ENCODE data around the gene RBMS3. TPM values are rescaled to one million over a fixed set of nuclear protein-coding genes. Genes with fewer than 3 reads are reported as not detected.

Gene RBMS3
- total RNA-seq, 1 experiment from 2014 or later: 0.42 TPM

GRCh38 chr3:29912600-29913288 lies 631.9 kb downstream of the RBMS3 start:
- H3K4me1 ChIP-seq (ENCODE audit: control insufficient read depth in 1 of 2, insufficient read depth in 2 of 2, low read length in 2 of 2): peaks cover 0 to 3% of the 10 kb centered on the region in 2 experiments; a peak in 1 of 4 replicates
- ChIA-PET RAD21 (ENCODE audit: low non-redundant PET in 1 of 2, low total read pairs in 2 of 2, uncharacterized antibody in 2 of 2, unreplicated experiment in 2 of 2) (no interaction called here), CTCF (no interaction called here), POLR2A (no interaction called here)
- ATAC-seq (no peak), DNase-seq (ENCODE audit: low read depth, low spot score) (no peak)
- no peaks in the 10 kb centered on the region for H3K9me3 ChIP-seq (ENCODE audit: control insufficient read depth in 1 of 2, insufficient read depth in 1 of 2, low read depth in 1 of 2, low read length in 2 of 2)
- no peak overlapping the region for H3K27ac ChIP-seq (ENCODE audit: low read depth, low read length)
- no peak overlapping the region for H2AFZ ChIP-seq (ENCODE audit: low read depth, low read length, poor library complexity, severe bottlenecking)
- TF ChIP-seq, protein P1, sequence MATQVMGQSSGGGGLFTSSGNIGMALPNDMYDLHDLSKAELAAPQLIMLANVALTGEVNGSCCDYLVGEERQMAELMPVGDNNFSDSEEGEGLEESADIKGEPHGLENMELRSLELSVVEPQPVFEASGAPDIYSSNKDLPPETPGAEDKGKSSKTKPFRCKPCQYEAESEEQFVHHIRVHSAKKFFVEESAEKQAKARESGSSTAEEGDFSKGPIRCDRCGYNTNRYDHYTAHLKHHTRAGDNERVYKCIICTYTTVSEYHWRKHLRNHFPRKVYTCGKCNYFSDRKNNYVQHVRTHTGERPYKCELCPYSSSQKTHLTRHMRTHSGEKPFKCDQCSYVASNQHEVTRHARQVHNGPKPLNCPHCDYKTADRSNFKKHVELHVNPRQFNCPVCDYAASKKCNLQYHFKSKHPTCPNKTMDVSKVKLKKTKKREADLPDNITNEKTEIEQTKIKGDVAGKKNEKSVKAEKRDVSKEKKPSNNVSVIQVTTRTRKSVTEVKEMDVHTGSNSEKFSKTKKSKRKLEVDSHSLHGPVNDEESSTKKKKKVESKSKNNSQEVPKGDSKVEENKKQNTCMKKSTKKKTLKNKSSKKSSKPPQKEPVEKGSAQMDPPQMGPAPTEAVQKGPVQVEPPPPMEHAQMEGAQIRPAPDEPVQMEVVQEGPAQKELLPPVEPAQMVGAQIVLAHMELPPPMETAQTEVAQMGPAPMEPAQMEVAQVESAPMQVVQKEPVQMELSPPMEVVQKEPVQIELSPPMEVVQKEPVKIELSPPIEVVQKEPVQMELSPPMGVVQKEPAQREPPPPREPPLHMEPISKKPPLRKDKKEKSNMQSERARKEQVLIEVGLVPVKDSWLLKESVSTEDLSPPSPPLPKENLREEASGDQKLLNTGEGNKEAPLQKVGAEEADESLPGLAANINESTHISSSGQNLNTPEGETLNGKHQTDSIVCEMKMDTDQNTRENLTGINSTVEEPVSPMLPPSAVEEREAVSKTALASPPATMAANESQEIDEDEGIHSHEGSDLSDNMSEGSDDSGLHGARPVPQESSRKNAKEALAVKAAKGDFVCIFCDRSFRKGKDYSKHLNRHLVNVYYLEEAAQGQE (IDR thresholded peaks at IDR 0.05; ENCODE audit: low read depth): no peak
- TF ChIP-seq CEBPB (IDR thresholded peaks at IDR 0.05; ENCODE audit: low read depth): no peak
- peaks cover 10% of the 10 kb centered on the region; the same call in 1 of the 2 replicates for H3K27me3 ChIP-seq (ENCODE audit: insufficient read depth, low read length)
- H3K36me3 ChIP-seq (ENCODE audit: control insufficient read depth in 1 of 2, insufficient read depth in 2 of 2, low read length in 2 of 2): no peaks in the 10 kb centered on the region
- H3K9me2 ChIP-seq (ENCODE audit: insufficient read depth): no peaks in the 10 kb centered on the region; the same call in 1 of the 2 replicates
- intact Hi-C loops (cut with micrococcal nuclease): no loop called here
- BruUV-seq (replicated peaks): no TSS peak
- no peak overlapping the region for H3K4me2 ChIP-seq (ENCODE audit: low read length)
- no peak overlapping the region for H3K4me3 ChIP-seq (replicated peaks in 1 of 2; ENCODE audit: low read depth in 1 of 2, low read length in 2 of 2)
- no peaks in the 10 kb centered on the region for H4K20me1 ChIP-seq (ENCODE audit: insufficient read depth)
- no peak overlapping the region for H3K9ac ChIP-seq (ENCODE audit: low read length)
- no peaks in the 10 kb centered on the region for H3K79me2 ChIP-seq (ENCODE audit: insufficient read depth, low read length)

DNA sequence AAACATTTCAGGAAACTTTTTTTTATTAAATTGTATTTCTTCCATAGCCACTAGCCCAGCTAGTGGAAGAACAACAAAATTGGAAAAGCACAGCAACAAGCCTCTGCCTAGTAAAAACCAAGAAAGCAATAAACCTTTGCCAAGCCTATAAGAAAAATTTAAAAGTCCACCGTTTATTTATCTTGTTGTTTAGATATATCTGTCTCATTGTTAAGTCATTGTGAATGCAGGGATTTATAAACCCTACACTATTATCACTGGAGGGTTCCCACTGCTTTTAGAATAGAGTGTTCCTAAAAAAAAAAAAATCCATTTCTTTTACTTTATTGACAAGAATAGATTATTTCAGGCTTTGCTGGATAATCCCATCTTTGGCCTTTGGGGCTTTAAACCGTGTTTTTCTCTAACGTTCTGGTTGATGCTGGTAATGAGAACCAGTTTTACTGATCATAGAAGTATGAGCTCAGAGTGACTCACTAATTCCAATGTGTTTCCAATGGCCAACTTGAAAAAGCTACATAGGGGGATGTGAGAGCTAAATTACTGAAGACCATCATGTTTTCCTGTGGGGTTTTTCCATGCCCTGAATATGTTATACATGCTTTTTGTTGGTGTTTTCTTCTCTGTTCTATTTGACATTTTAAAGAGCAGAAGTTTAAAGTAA lies 634.1 kb downstream of the RBMS3 start:
- Histone ChIP-seq H4K20me1 (ENCODE audit: insufficient read depth) (no peaks in the 10 kb centered on the region), H3K27ac (ENCODE audit: low read depth, low read length) (no peak overlapping the region), H3K36me3 (ENCODE audit: control insufficient read depth in 1 of 2, insufficient read depth in 2 of 2, low read length in 2 of 2) (no peaks in the 10 kb centered on the region), H3K27me3 (ENCODE audit: insufficient read depth, low read length) (peaks cover 10% of the 10 kb centered on the region; the same call in 1 of the 2 replicates), H3K9me3 (ENCODE audit: control insufficient read depth in 1 of 2, insufficient read depth in 1 of 2, low read depth in 1 of 2, low read length in 2 of 2) (no peaks in the 10 kb centered on the region), H3K79me2 (ENCODE audit: insufficient read depth, low read length) (no peaks in the 10 kb centered on the region), H3K4me2 (ENCODE audit: low read length) (no peak overlapping the region), H3K9ac (ENCODE audit: low read length) (no peak overlapping the region), H3K4me3 (replicated peaks in 1 of 2; ENCODE audit: low read depth in 1 of 2, low read length in 2 of 2) (no peak overlapping the region), H3K9me2 (ENCODE audit: insufficient read depth) (no peaks in the 10 kb centered on the region; the same call in 1 of the 2 replicates), H2AFZ (ENCODE audit: low read depth, low read length, poor library complexity, severe bottlenecking) (no peak overlapping the region), H3K4me1 (ENCODE audit: control insufficient read depth in 1 of 2, insufficient read depth in 2 of 2, low read length in 2 of 2) (peaks cover 0 to 3% of the 10 kb centered on the region in 2 experiments; a peak in 1 of 4 replicates)
- no TSS peak for BruUV-seq (replicated peaks)
- ChIA-PET POLR2A (no interaction called here), CTCF (no interaction called here), RAD21 (ENCODE audit: low non-redundant PET in 1 of 2, low total read pairs in 2 of 2, uncharacterized antibody in 2 of 2, unreplicated experiment in 2 of 2) (no interaction called here)
- peak; percentile 7 for DNase-seq (ENCODE audit: low read depth, low spot score)
- intact Hi-C loops (cut with micrococcal nuclease): no loop called here
- ATAC-seq: no peak
- TF ChIP-seq CBX3 (IDR thresholded peaks at IDR 0.05; ENCODE audit: low read depth): no peak
- TF ChIP-seq ZNF274 (IDR thresholded peaks at IDR 0.05; ENCODE audit: low read depth, low read length): no peak
- TF ChIP-seq, protein P2, sequence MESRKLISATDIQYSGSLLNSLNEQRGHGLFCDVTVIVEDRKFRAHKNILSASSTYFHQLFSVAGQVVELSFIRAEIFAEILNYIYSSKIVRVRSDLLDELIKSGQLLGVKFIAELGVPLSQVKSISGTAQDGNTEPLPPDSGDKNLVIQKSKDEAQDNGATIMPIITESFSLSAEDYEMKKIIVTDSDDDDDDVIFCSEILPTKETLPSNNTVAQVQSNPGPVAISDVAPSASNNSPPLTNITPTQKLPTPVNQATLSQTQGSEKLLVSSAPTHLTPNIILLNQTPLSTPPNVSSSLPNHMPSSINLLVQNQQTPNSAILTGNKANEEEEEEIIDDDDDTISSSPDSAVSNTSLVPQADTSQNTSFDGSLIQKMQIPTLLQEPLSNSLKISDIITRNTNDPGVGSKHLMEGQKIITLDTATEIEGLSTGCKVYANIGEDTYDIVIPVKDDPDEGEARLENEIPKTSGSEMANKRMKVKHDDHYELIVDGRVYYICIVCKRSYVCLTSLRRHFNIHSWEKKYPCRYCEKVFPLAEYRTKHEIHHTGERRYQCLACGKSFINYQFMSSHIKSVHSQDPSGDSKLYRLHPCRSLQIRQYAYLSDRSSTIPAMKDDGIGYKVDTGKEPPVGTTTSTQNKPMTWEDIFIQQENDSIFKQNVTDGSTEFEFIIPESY (IDR thresholded peaks at IDR 0.05; ENCODE audit: extremely low read depth, insufficient replicate concordance, low read length): no peak
- no peak for TF ChIP-seq RAD21 (IDR thresholded peaks at IDR 0.05; ENCODE audit: low read depth)
- TF ChIP-seq TCF7L2 (IDR thresholded peaks at IDR 0.05; ENCODE audit: borderline replicate concordance, extremely low read depth, insufficient read depth, insufficient read length): no peak
- TF ChIP-seq, protein P3, sequence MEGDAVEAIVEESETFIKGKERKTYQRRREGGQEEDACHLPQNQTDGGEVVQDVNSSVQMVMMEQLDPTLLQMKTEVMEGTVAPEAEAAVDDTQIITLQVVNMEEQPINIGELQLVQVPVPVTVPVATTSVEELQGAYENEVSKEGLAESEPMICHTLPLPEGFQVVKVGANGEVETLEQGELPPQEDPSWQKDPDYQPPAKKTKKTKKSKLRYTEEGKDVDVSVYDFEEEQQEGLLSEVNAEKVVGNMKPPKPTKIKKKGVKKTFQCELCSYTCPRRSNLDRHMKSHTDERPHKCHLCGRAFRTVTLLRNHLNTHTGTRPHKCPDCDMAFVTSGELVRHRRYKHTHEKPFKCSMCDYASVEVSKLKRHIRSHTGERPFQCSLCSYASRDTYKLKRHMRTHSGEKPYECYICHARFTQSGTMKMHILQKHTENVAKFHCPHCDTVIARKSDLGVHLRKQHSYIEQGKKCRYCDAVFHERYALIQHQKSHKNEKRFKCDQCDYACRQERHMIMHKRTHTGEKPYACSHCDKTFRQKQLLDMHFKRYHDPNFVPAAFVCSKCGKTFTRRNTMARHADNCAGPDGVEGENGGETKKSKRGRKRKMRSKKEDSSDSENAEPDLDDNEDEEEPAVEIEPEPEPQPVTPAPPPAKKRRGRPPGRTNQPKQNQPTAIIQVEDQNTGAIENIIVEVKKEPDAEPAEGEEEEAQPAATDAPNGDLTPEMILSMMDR (IDR thresholded peaks at IDR 0.05 in 2 of 3, conservative IDR thresholded peaks at IDR 0.05 in 1 of 3; ENCODE audit: borderline replicate concordance in 1 of 3, insufficient read depth in 1 of 3, low read depth in 2 of 3, low read length in 2 of 3): no peak
- TF ChIP-seq CEBPB (IDR thresholded peaks at IDR 0.05; ENCODE audit: low read depth): no peak
- no peak for TF ChIP-seq FOSL1 (IDR thresholded peaks at IDR 0.05; ENCODE audit: low read depth)

All from HCT116 (cell line).